IPS DF 6.9 (cell line): ENCODE data around the gene WNT7A.

ENCODE experiments used
- DNase-seq: peaks from one replicate; pipeline ENCODE4 v3.0.0-alpha.2; 2013; ENCODE audit warnings: low read depth, low spot score
- H3K27ac ChIP-seq: one replicate; pipeline ENCODE4 v1.5.1; 2013; ENCODE audit warnings: low read length, control low read depth
- H3K27me3 ChIP-seq: 2 replicates; pipeline ENCODE4 v1.6.1; 2013; ENCODE audit warnings: mild to moderate bottlenecking, low read length; ENCODE audit not compliant: control insufficient read depth, insufficient read depth
- H3K36me3 ChIP-seq: 2 replicates; pipeline ENCODE4 v1.6.1; 2013; ENCODE audit warnings: low read length; ENCODE audit not compliant: control insufficient read depth, insufficient read depth
- H3K4me1 ChIP-seq: 2 replicates; pipeline ENCODE4 v1.6.1; 2013; ENCODE audit warnings: low read length; ENCODE audit not compliant: control insufficient read depth, insufficient read depth
- H3K4me3 ChIP-seq: 2 replicates; pipeline ENCODE4 v1.5.1; 2013; ENCODE audit warnings: mild to moderate bottlenecking, low read length
- H3K9me3 ChIP-seq: 2 replicates; pipeline ENCODE4 v1.6.1; 2013; ENCODE audit warnings: low read length, inconsistent platforms; ENCODE audit not compliant: control insufficient read depth, insufficient read depth
- WGBS: extraction: QIAGEN DNeasy Blood & Tissue Kit; methylation state at CpG from one replicate; pipeline ENCODE4 v1.1.7; 2013; ENCODE audit warnings: mixed read lengths, missing lambda C conversion rate; ENCODE audit not compliant: insufficient read length, insufficient coverage; 5-methylcytosine and 5-hydroxymethylcytosine counted together

The WNT7A gene

GRCh38 chr3:13874891-13875290 is 5.0 kb downstream of the WNT7A start:
- WGBS = no CpG with 5 or more reads among the region's 16 CpGs

DNA sequence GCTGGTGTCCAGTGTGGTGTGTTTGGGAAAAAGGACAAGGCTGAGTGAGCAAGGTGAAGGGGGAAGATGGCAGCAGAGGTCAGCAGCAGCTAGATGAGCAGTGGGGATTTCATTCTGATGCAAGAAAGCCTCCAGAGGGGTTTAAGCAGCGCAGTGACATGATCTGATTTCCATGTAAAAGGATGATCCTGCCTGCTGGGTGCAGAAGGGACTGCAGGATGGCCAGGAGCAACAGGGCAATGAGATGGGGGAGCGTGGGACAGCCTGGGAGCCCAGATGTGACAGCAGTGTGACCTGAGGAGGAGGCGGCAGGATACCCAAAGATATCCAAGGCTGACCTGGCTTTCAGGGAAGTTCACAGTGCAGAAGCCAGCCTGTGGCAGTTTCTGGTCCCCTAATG is 6.1 kb downstream of the WNT7A start:
- no CpG with 5 or more reads among the region's 3 CpGs for WGBS
- Histone ChIP-seq H3K27me3 (peaks cover 27% of the 10 kb centered on the region), H3K4me1 (no peaks in the 10 kb centered on the region; the same call in 1 of the 2 replicates), H3K27ac (no peak overlapping the region), H3K36me3 (no peaks in the 10 kb centered on the region), H3K4me3 (no peak overlapping the region), H3K9me3 (no peaks in the 10 kb centered on the region)
- no peak for DNase-seq

More at GRCh38 chr3:13874891-13875290, 5.0 kb downstream of the WNT7A start:
- Histone ChIP-seq H3K27me3 (peaks cover 36% of the 10 kb centered on the region), H3K4me3 (no peak overlapping the region), H3K36me3 (no peaks in the 10 kb centered on the region), H3K4me1 (no peaks in the 10 kb centered on the region; the same call in 1 of the 2 replicates), H3K27ac (no peak overlapping the region), H3K9me3 (no peaks in the 10 kb centered on the region)
- DNase-seq = no peak

DNA sequence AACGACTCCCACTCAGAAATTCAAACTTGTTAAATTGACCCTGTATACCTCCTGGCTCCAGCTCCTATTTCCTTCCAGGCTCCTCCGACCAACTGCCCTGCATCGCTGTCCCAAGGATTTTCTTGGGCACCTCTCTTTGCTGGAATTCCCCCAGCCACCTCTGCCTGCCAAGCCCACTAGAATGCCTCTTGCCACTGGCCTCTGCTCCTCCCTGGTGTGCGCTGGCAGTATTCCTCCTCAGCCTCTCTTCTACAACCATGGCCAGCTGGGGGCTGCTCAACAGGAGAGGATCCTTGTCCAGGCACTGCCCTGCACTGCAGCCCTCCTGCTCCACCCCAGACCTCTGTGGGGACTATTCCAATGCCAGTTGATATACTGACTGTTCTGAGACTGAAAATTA is 7.4 kb downstream of the WNT7A start:
- no peak for DNase-seq
- no peak overlapping the region for H3K27ac ChIP-seq
- H3K9me3 ChIP-seq = no peaks in the 10 kb centered on the region
- H3K36me3 ChIP-seq = no peaks in the 10 kb centered on the region
- no CpG with 5 or more reads among the region's 4 CpGs for WGBS
- peaks cover 14% of the 10 kb centered on the region for H3K27me3 ChIP-seq
- H3K4me1 ChIP-seq = no peaks in the 10 kb centered on the region; the same call in 1 of the 2 replicates
- no peak overlapping the region for H3K4me3 ChIP-seq

DNA sequence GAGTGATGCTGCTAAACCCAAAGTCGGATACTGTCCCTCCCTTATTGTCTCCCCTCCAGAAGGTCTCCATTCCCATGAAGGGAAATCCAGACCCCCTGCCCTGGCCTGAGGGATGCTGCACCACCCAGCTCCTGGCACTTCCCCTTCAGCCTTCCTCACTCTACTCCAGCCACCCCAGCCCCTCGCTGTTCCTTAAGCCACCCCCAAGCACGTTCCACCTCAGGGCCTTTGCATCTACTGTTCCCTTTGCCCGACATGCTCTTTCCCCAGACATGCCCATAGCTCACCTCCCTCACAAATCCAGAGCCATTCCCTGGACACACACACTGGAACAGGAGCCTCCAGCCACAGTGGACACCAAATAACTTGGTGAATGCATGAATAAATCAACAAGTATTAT is 8.1 kb downstream of the WNT7A start:
- H3K36me3 ChIP-seq = no peaks in the 10 kb centered on the region
- no CpG with 5 or more reads among the region's 4 CpGs for WGBS
- DNase-seq = no peak
- no peaks in the 10 kb centered on the region for H3K9me3 ChIP-seq
- H3K27me3 ChIP-seq = peaks cover 7% of the 10 kb centered on the region
- no peak overlapping the region for H3K4me3 ChIP-seq
- no peak overlapping the region for H3K27ac ChIP-seq
- H3K4me1 ChIP-seq = no peaks in the 10 kb centered on the region; the same call in 1 of the 2 replicates

DNA sequence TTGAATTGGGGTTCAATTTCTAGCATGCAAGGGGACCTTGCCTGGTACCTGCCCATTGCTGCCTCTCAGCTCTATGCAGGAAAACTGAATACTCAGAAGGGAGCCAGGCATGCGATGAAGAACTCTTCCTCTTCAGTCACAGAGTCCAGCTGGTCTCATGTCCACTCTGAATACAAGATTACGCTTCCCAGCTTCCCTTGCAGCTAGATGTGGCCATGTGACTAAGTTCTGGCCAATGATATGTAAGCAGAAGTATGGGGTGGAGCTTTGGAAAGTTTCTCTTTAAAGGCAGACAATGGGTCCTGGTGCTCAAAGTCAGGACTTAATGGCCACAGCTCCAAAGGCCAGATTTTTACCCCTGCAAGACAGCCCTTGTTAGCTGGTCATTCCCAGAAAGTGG is 9.0 kb downstream of the WNT7A start:
- Histone ChIP-seq H3K27me3 (no peaks in the 10 kb centered on the region; the same call in 1 of the 2 replicates), H3K9me3 (no peaks in the 10 kb centered on the region), H3K36me3 (no peaks in the 10 kb centered on the region), H3K4me1 (no peaks in the 10 kb centered on the region; the same call in 1 of the 2 replicates), H3K4me3 (no peak overlapping the region), H3K27ac (no peak overlapping the region)
- WGBS = no CpG with 5 or more reads among the region's 2 CpGs
- no peak for DNase-seq

DNA sequence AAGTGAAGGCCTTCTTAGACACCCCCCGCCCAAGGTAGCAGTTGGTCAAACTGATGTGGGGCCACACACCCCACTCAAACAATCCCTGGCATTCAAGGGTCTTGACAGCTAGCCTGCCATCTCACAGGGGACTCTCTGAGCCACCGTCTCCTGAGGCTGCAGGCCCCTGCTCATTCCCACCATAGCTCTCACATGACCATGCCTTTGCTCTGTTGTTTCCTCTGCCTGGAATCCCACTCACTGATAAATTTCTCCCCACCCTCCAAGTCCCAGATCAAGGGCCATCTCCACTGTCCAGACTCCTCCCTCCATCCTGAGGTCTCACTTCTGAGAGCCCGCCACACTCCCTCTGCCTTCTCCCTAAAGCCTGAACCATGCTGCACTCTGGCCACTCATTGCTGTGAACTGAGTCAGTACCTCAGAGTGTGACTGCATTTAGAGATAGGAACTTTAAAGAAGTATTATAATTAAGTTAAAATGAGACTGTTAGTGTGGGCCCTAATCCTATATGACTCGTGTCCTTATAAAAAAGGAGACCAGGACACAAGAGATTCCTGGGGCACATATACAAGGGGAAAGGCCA is 10.0 kb downstream of the WNT7A start:
- WGBS = no CpG with 5 or more reads among the region's 4 CpGs
- Histone ChIP-seq H3K36me3 (no peaks in the 10 kb centered on the region), H3K27me3 (no peaks in the 10 kb centered on the region), H3K27ac (no peak overlapping the region), H3K4me3 (no peak overlapping the region), H3K9me3 (no peaks in the 10 kb centered on the region), H3K4me1 (no peaks in the 10 kb centered on the region; the same call in 1 of the 2 replicates)
- DNase-seq = no peak

- Histone ChIP-seq H3K27me3 (no peaks in the 10 kb centered on the region), H3K4me3 (no peak overlapping the region), H3K27ac (no peak overlapping the region), H3K9me3 (no peaks in the 10 kb centered on the region), H3K36me3 (no peaks in the 10 kb centered on the region), H3K4me1 (no peaks in the 10 kb centered on the region; the same call in 1 of the 2 replicates)
- DNase-seq = no peak
- no CpG with 5 or more reads among the region's 2 CpGs for WGBS
These were observed 10.8 kb downstream of the WNT7A start for GRCh38 chr3:13868844-13869724.

GRCh38 chr3:13867732-13868131 is 12.1 kb downstream of the WNT7A start:
- Histone ChIP-seq H3K27me3 (no peaks in the 10 kb centered on the region), H3K4me3 (no peak overlapping the region), H3K9me3 (no peaks in the 10 kb centered on the region), H3K36me3 (no peaks in the 10 kb centered on the region), H3K27ac (no peak overlapping the region), H3K4me1 (no peaks in the 10 kb centered on the region; the same call in 1 of the 2 replicates)
- DNase-seq = no peak
- WGBS = no CpG with 5 or more reads among the region's 3 CpGs

- Histone ChIP-seq H3K27ac (no peak overlapping the region), H3K4me3 (no peak overlapping the region), H3K4me1 (no peaks in the 10 kb centered on the region; the same call in 1 of the 2 replicates), H3K36me3 (no peaks in the 10 kb centered on the region), H3K9me3 (no peaks in the 10 kb centered on the region), H3K27me3 (no peaks in the 10 kb centered on the region)
- WGBS = no CpG with 5 or more reads among the region's 14 CpGs
- DNase-seq = no peak
These were observed 13.6 kb downstream of the WNT7A start for GRCh38 chr3:13866041-13866965.

GRCh38 chr3:13865581-13865980 is 14.3 kb downstream of the WNT7A start:
- no peak for DNase-seq
- H3K4me3 ChIP-seq = no peak overlapping the region
- H3K27me3 ChIP-seq = no peaks in the 10 kb centered on the region
- WGBS = no CpG with 5 or more reads among the region's 7 CpGs
- no peaks in the 10 kb centered on the region for H3K36me3 ChIP-seq
- H3K9me3 ChIP-seq = no peaks in the 10 kb centered on the region
- H3K4me1 ChIP-seq = no peaks in the 10 kb centered on the region; the same call in 1 of the 2 replicates
- no peak overlapping the region for H3K27ac ChIP-seq
